K562 (cell line): Measurements from ENCODE around the gene ZNF514. TPM values are rescaled to one million over a fixed set of nuclear protein-coding genes. Genes with fewer than 3 reads are reported as not detected.
A peak's percentile ranks its signal among the peaks of the same experiment; 100 is the strongest.

Experiments
- C11orf30 ChIP-seq: fragments of 450-650 bp; IDR thresholded peaks from 2 replicates; pipeline ENCODE4 v1.6.1; 2016; ENCODE audit warnings: low read depth, mild to moderate bottlenecking
- CBFB ChIP-seq: sonication (generic); formaldehyde crosslinking; IDR thresholded peaks from 2 replicates; pipeline ENCODE4 v1.4.0; 2020; ENCODE audit warnings: mild to moderate bottlenecking, missing genetic modification reagents
- CXXC5 ChIP-seq: fragments of 250-450 bp; sonication (Bioruptor Pico); IDR thresholded peaks from 2 replicates; pipeline ENCODE4 v1.8.0; 2022; ENCODE audit warnings: inconsistent platforms, mild to moderate bottlenecking, moderate library complexity
- EGR1 ChIP-seq: fragments of 450-650 bp; conservative IDR thresholded peaks from 2 replicates; pipeline ENCODE4 v1.6.1; 2017; ENCODE audit warnings: mild to moderate bottlenecking
- ETS1 ChIP-seq: conservative IDR thresholded peaks from 2 replicates; pipeline ENCODE4 v1.6.1; 2011; ENCODE audit warnings: low read depth, mild to moderate bottlenecking, low read length; ENCODE audit not compliant: control insufficient read depth
- FIP1L1 ChIP-seq: fragments of 200-400 bp; formaldehyde crosslinking; IDR thresholded peaks from 2 replicates; pipeline ENCODE4 v1.6.1; 2018; ENCODE audit warnings: mild to moderate bottlenecking, low read depth, low read length; ENCODE audit not compliant: poor library complexity, severe bottlenecking
- KAT7 ChIP-seq: sonication (generic); formaldehyde crosslinking; IDR thresholded peaks from 2 replicates; pipeline ENCODE4 v1.8.0; 2022; ENCODE audit warnings: missing genetic modification reagents, mild to moderate bottlenecking, borderline replicate concordance
- KHSRP ChIP-seq: fragments of 450-650 bp; IDR thresholded peaks from 2 replicates; pipeline ENCODE4 v1.6.1; 2017
- MTF1 ChIP-seq: fragments of 250-450 bp; sonication (Bioruptor Pico); IDR thresholded peaks from 2 replicates; pipeline ENCODE4 v1.9.0; 2021; ENCODE audit warnings: moderate library complexity, mild to moderate bottlenecking, inconsistent platforms, borderline replicate concordance
- MYC ChIP-seq, 2 experiments: fragments of 250-450 bp in 1 of 2; sonication (Bioruptor Pico) in 1 of 2; IDR thresholded peaks; 2 replicates each; pipeline versions ENCODE4 v1.5.1 to v1.6.1; 2012 to 2021; ENCODE audit warnings: low read depth in 2 of 2, borderline replicate concordance in 1 of 2, improper control_type of control experiment in 1 of 2, low read length in 1 of 2, mild to moderate bottlenecking in 1 of 2, moderate library complexity in 1 of 2
- NFE2 ChIP-seq: IDR thresholded peaks from 2 replicates; pipeline ENCODE4 v1.6.1; 2014; ENCODE audit warnings: antibody characterized with exemption, low read depth
- NUFIP1 ChIP-seq: fragments of 450-650 bp; IDR thresholded peaks from 2 replicates; pipeline ENCODE4 v1.6.1; 2018; ENCODE audit not compliant: partially characterized antibody
- PHF8 ChIP-seq: fragments of 200-600 bp; sonication (generic); IDR thresholded peaks from 2 replicates; pipeline ENCODE4 v1.6.1; 2012; ENCODE audit warnings: mixed run types, mild to moderate bottlenecking, inconsistent platforms, low read length, moderate library complexity, borderline replicate concordance
- SMAD1 ChIP-seq: fragments of 150-350 bp; IDR thresholded peaks from 2 replicates; pipeline ENCODE4 v1.6.1; 2014; ENCODE audit warnings: low read length, low read depth; ENCODE audit not compliant: partially characterized antibody
- SMAD4 ChIP-seq: fragments of 250-450 bp; sonication (Bioruptor Pico); conservative IDR thresholded peaks from 2 replicates; pipeline ENCODE4 v1.8.0; 2021; ENCODE audit warnings: inconsistent platforms, mild to moderate bottlenecking, moderate library complexity
- TBP ChIP-seq: optimal IDR thresholded peaks from 2 replicates; pipeline ENCODE3; 2011; ENCODE audit warnings: low read depth, low read length, improper control_type of control experiment
- TCF7L2 ChIP-seq: fragments of 150-350 bp; IDR thresholded peaks from 2 replicates; pipeline ENCODE4 v1.6.1; 2016; ENCODE audit warnings: low read depth, mild to moderate bottlenecking, low read length, moderate library complexity
- TFAM ChIP-seq: fragments of 250-450 bp; sonication (Bioruptor Pico); conservative IDR thresholded peaks from 2 replicates; pipeline ENCODE4 v1.5.0; 2021; ENCODE audit warnings: mild to moderate bottlenecking, moderate library complexity
- WHSC1 ChIP-seq: IDR thresholded peaks from one replicate; pipeline ENCODE4 v1.6.1; 2012; ENCODE audit warnings: low read length, control low read depth, inconsistent platforms
- YY1 ChIP-seq, 3 experiments: IDR thresholded peaks; 2 replicates each; pipeline ENCODE4 v1.6.1; 2011; ENCODE audit warnings: low read length in 2 of 3, mild to moderate bottlenecking in 2 of 3, moderate library complexity in 2 of 3, borderline replicate concordance in 1 of 3, control low read depth in 1 of 3, low read depth in 1 of 3; ENCODE audit not compliant: insufficient read depth in 3 of 3, insufficient replicate concordance in 2 of 3, control insufficient read depth in 1 of 3, insufficient read length in 1 of 3; ENCODE audit errors: extremely low read depth in 1 of 3
- ZBED1 ChIP-seq: IDR thresholded peaks from 2 replicates; pipeline ENCODE4 v1.6.1; 2014
- polyA plus RNA-seq, 8 experiments: library from polyadenylated mRNA; depleted of rRNA in 4 of 8; stranded (reverse) in 5 of 8; unstranded in 3 of 8; fragments of >200 nt; fragmentation: Nextera tagmentation in 2 of 8; fragmentation: Illumina TruSeq in 1 of 8; extraction: Ambion mirVana in 2 of 8; extraction: Trizol in 1 of 8; gene quantifications; 2 replicates each; pipeline versions ENCODE4 v1.2.1 to v1.2.3, GENCODE V29; 2011 to 2014; ENCODE audit warnings: inconsistent platforms in 1 of 8, missing spikeins in 1 of 8
- total RNA-seq, 7 experiments: library from RNA; depleted of rRNA in 6 of 7; stranded (reverse); fragments of >200 nt in 6 of 7; fragmentation: Illumina TruSeq in 2 of 7; extraction: Trizol in 2 of 7; gene quantifications; 2 replicates each; pipeline versions ENCODE4 v1.2.1 to v1.2.3, GENCODE V29; 2011 to 2021; ENCODE audit warnings: low replicate concordance in 1 of 7
- TF ChIP-seq, protein P1 (sequence below): fragments of 450-650 bp; IDR thresholded peaks from 2 replicates; pipeline ENCODE4 v1.6.1; 2016; ENCODE audit warnings: low read depth, mild to moderate bottlenecking, moderate library complexity
- TF ChIP-seq, protein P2 (sequence below): sonication (generic); formaldehyde crosslinking; IDR thresholded peaks from 2 replicates; pipeline ENCODE4 v1.8.0; 2022; ENCODE audit warnings: missing genetic modification reagents, mild to moderate bottlenecking, moderate library complexity, borderline replicate concordance
- TF ChIP-seq, protein P3 (sequence below): fragments of 250-450 bp; sonication (Bioruptor Pico); IDR thresholded peaks from 2 replicates; pipeline ENCODE4 v1.6.1; 2021; ENCODE audit warnings: mild to moderate bottlenecking

ZNF514 gene
- total and polyA plus RNA-seq, 9 of the 15 experiments (the other 6 are each of a cell fraction or from before 2014, with no cell fraction given): 7.5 to 17.7 (median 11.4) TPM

DNA sequence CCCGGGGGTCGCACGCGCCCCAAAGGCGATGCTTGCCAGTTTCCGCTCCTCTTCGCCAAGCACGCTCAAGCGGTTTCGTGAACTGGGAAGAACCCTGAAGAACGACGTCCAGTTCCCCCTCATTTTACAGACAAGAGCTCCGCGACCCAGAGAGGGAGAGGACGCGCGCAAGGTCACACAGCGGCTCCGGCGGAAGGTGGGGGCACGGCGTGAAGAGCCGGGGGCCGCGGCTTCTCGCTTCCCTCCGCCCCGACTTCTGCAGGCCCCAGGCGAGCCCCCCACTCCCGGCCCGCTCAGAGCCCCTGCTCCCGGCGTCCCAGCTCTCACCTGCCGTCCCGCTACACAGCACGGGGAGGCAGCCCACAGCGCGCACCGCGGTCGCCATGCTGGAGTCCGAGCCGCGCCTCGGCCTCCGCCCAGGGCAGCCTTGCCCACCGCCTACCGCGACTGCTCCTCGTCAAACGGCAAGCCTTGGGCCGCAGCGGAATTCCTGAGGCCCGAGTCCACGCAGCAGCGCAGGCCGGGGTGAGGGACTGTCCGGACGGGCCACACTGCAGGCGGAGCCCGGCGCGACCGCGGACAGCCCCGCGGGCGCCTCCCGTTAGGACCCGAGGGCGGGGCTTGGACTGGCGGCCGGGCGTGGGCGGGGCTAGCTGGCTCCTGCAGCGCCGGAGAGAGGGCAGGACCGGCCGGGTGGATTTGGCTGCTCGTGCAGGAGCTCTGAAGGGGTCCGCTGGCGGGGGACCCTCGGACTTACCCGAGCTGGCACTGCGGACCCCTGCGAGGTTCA lies 38.0 kb downstream of the ZNF514 start, which contains the start of gene MRPS5 (continued):
- TF ChIP-seq ETS1: 0 out of 2 replicates have a peak, but pooled peaks have one; percentile 21
- TF ChIP-seq C11orf30: 0 out of 2 replicates have a peak, but pooled peaks have one; percentile 20
- TF ChIP-seq, protein P1, sequence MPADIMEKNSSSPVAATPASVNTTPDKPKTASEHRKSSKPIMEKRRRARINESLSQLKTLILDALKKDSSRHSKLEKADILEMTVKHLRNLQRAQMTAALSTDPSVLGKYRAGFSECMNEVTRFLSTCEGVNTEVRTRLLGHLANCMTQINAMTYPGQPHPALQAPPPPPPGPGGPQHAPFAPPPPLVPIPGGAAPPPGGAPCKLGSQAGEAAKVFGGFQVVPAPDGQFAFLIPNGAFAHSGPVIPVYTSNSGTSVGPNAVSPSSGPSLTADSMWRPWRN: no peak
- no peak for TF ChIP-seq WHSC1
- TF ChIP-seq ZBED1: no peak
- no peak for TF ChIP-seq MTF1 (CRISPR knock-in tag)
- peak; percentile 69 for TF ChIP-seq EGR1
- TF ChIP-seq SMAD1: no peak
- TF ChIP-seq FIP1L1: peak; percentile 95
- TF ChIP-seq NFE2: peak; percentile 96
- TF ChIP-seq PHF8: peak; percentile 97
- peak; percentile 77 for TF ChIP-seq TBP
- no peak for TF ChIP-seq KHSRP
- TF ChIP-seq, protein P2, sequence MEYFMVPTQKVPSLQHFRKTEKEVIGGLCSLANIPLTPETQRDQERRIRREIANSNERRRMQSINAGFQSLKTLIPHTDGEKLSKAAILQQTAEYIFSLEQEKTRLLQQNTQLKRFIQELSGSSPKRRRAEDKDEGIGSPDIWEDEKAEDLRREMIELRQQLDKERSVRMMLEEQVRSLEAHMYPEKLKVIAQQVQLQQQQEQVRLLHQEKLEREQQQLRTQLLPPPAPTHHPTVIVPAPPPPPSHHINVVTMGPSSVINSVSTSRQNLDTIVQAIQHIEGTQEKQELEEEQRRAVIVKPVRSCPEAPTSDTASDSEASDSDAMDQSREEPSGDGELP: peak; percentile 61; the same call in 1 of the 2 replicates
- peak; percentile 69 to 95 (median 90) for TF ChIP-seq YY1 (IDR thresholded peaks at IDR 0.05; ENCODE audit: borderline replicate concordance in 1 of 3, control insufficient read depth in 1 of 3, extremely low read depth in 1 of 3, insufficient read depth in 3 of 3, insufficient read length in 1 of 3, insufficient replicate concordance in 2 of 3, low read depth in 1 of 3, low read length in 2 of 3)
- TF ChIP-seq SMAD4 (CRISPR knock-in tag): 0 out of 2 replicates have a peak, but pooled peaks have one; percentile 31
- no peak for TF ChIP-seq NUFIP1
- TF ChIP-seq TFAM (CRISPR knock-in tag): no peak
- TF ChIP-seq, protein P3, sequence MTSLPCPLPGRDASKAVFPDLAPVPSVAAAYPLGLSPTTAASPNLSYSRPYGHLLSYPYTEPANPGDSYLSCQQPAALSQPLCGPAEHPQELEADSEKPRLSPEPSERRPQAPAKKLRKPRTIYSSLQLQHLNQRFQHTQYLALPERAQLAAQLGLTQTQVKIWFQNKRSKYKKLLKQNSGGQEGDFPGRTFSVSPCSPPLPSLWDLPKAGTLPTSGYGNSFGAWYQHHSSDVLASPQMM: no peak
- TF ChIP-seq CXXC5 (CRISPR knock-in tag): peak; percentile 77
- TF ChIP-seq MYC (IDR thresholded peaks at IDR 0.05; ENCODE audit: low read depth, low read length): peak; percentile 78; the same call in 1 of the 2 replicates
- no peak for TF ChIP-seq MYC (CRISPR knock-in tag; IDR thresholded peaks at IDR 0.05; ENCODE audit: borderline replicate concordance, low read depth)
- no peak; the same call in 1 of the 2 replicates for TF ChIP-seq CBFB (CRISPR knock-in tag)
- TF ChIP-seq TCF7L2: no peak
- TF ChIP-seq KAT7 (CRISPR knock-in tag): peak; percentile 89; the same call in 1 of the 2 replicates
